Tibial nerve (tissue), 4 donors: ENCODE results near the gene NKTR. TPM values are rescaled to one million over a fixed set of nuclear protein-coding genes. Genes with fewer than 3 reads are reported as not detected.

Experiments
- DNase-seq, 2 donors: peaks; one replicate each; pipeline ENCODE4 v3.0.0-alpha.2; 2019; ENCODE audit warnings: low spot score in 2 of 2
- H3K27ac ChIP-seq, 4 donors: fragments of 200-600 bp; sonication (generic) in 3 of 4; one replicate each; pipeline ENCODE4 v1.5.1; 2017 to 2019; ENCODE audit warnings: mild to moderate bottlenecking in 1 of 4
- H3K27me3 ChIP-seq, 2 donors: fragments of 200-600 bp; sonication (generic) in 1 of 2; one replicate each; pipeline versions ENCODE4 v1.5.1 to v1.6.0; 2017 to 2019
- H3K36me3 ChIP-seq, 3 donors: fragments of 200-600 bp; sonication (generic); one replicate each; pipeline ENCODE4 v1.5.1; 2018 to 2019
- H3K4me1 ChIP-seq, 4 donors: fragments of 200-600 bp; sonication (generic) in 3 of 4; one replicate each; pipeline ENCODE4 v1.5.1; 2017 to 2019
- H3K4me3 ChIP-seq, 4 donors: fragments of 200-600 bp; sonication (generic) in 3 of 4; one replicate each; pipeline ENCODE4 v1.5.1; 2017 to 2019; ENCODE audit warnings: mild to moderate bottlenecking in 1 of 4, moderate library complexity in 1 of 4
- H3K9me3 ChIP-seq, 4 donors: fragments of 200-600 bp; sonication (generic) in 3 of 4; one replicate each; pipeline ENCODE4 v1.5.1; 2017 to 2019
- CTCF ChIP-seq, 5 experiments: fragments of 200-600 bp in 3 of 5; fragments of 450-650 bp in 2 of 5; sonication (generic) in 3 of 5; IDR thresholded peaks; one replicate each; pipeline ENCODE4 v1.5.1; 2016 to 2019; ENCODE audit warnings: antibody characterized with exemption in 5 of 5, mild to moderate bottlenecking in 3 of 5, moderate library complexity in 2 of 5
- EP300 ChIP-seq, 2 donors: sonication (generic); formaldehyde crosslinking; IDR thresholded peaks; one replicate each; pipeline ENCODE4 v1.6.1; 2017; ENCODE audit warnings: antibody characterized with exemption in 2 of 2, mild to moderate bottlenecking in 1 of 2
- POLR2A ChIP-seq, 2 donors: fragments of 450-650 bp; IDR thresholded peaks; one replicate each; pipeline ENCODE4 v1.6.1; 2017; ENCODE audit warnings: antibody characterized with exemption in 2 of 2, mild to moderate bottlenecking in 2 of 2, moderate library complexity in 2 of 2
- WGBS, 2 donors: methylation state at CpG; one replicate each; pipeline ENCODE4 v1.1.5; 2018; 5-methylcytosine and 5-hydroxymethylcytosine counted together
- total RNA-seq, 4 donors: library from RNA; depleted of rRNA; stranded (reverse); fragments of >200 nt; gene quantifications; one replicate each; pipeline ENCODE4 v1.1.0, GENCODE V29; 2016

Gene NKTR
- total RNA-seq, 4 donors from 2014 or later, result 122 to 175 (median 146) TPM

DNA sequence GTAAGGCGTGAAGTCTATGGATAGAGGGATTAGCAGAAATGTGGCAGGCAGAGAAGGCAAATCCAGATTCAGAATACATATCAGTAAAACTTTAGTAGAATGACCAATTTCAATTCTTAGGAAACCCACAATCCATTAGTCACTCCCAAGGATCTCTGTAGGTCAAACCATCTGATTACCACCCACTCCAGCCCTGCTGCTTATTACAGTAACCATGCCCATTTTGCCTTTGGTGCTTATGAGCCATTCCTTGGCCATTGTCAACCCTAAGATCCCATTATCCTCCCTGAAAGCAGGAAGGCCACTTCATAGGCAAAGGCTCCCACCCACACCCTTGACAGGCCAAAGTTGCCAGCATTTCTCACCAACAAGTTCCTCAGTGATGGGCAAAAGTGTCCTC is 79.8 kb downstream of the NKTR start:
- WGBS, 2 donors, result 89 to 95% methylated on average over 1 of the region's 1 CpG
- H3K27ac ChIP-seq, result peak overlapping the region in 1 of 4 donors; percentile 62
- TF ChIP-seq POLR2A (IDR thresholded peaks at IDR 0.05) (no peak), EP300 (IDR thresholded peaks at IDR 0.05) (no peak), CTCF (IDR thresholded peaks at IDR 0.05) (no peak)
- DNase-seq, result no peak
- no peaks in the 10 kb centered on the region for H3K36me3 ChIP-seq
- H3K4me3 ChIP-seq, result no peak overlapping the region
- H3K4me1 ChIP-seq, result peaks cover 0 to 19% (median 10%) of the 10 kb centered on the region in 4 donors
- H3K27me3 ChIP-seq, result no peaks in the 10 kb centered on the region
- peaks cover 0 to 26% (median 0%) of the 10 kb centered on the region in 4 donors for H3K9me3 ChIP-seq

DNA sequence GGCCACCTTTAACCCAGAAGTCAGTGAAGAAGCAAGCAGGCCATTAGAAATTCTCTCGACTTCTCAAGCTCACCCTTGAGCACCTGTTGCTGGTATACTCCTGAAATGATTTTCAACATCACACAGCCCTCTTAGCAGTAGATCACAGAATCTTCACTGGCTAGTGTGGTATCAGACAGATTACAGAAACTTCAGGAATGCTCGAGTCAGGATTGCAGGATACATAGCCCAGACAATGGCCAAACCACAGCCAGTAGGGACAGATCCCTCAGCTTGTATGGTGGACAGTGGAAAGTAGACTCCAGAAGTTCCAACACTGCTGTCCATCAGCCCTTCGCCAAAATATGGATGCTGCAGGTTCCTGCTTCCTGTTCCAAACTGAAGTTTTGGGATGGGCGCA is 80.3 kb downstream of the NKTR start:
- 89 to 93% methylated on average over 4 of the region's 4 CpGs for WGBS, 2 donors
- no peak for DNase-seq
- Histone ChIP-seq H3K27me3 (peaks cover 0 to 2% of the 10 kb centered on the region in 2 donors), H3K9me3 (peaks cover 0 to 23% (median 0%) of the 10 kb centered on the region in 4 donors), H3K27ac (peak overlapping the region in 1 of 4 donors; percentile 62), H3K4me3 (no peak overlapping the region), H3K4me1 (peaks cover 0 to 24% (median 10%) of the 10 kb centered on the region in 4 donors), H3K36me3 (no peaks in the 10 kb centered on the region)
- TF ChIP-seq POLR2A (IDR thresholded peaks at IDR 0.05) (no peak), CTCF (IDR thresholded peaks at IDR 0.05) (no peak), EP300 (IDR thresholded peaks at IDR 0.05) (no peak)

DNA sequence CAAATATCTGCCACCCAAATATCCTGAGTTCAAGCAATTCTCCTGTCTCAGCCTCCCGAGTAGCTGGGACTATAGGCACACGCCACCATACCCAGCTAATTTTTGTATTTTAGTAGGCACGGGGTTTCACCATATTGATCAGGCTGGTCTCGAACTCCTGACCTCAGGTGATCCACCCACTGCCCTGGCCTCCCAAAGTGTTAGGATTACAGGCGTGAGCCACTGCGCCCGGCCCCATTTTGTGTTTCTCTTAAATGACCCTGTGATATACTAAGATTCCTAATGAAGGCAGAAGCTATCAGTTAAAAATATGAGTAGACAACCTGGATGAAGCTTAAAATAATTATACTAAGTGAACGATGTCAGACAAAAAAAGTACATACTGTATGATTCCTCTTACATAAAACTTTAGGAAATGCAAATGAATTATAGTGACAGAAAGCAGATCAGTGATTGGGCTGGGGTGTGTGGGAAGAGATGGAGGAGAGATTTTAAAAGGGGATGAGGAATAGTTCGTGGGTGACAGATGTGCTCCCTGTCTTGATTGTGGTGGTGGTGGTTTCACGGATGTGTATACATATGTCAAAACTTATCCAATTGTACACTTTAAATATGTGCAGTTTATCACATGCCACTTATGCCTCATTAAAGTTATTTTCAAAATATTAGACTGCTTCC is 81.0 kb downstream of the NKTR start:
- Histone ChIP-seq H3K36me3 (no peaks in the 10 kb centered on the region), H3K9me3 (peaks cover 0 to 17% (median 0%) of the 10 kb centered on the region in 4 donors), H3K4me3 (no peak overlapping the region), H3K27ac (peak overlapping the region in 2 of 4 donors; percentile 9 to 23), H3K4me1 (peaks cover 0 to 30% (median 10%) of the 10 kb centered on the region in 4 donors), H3K27me3 (peaks cover 0 to 3% of the 10 kb centered on the region in 2 donors)
- DNase-seq, result no peak
- no peak for TF ChIP-seq EP300 (IDR thresholded peaks at IDR 0.05)
- no peak for TF ChIP-seq POLR2A (IDR thresholded peaks at IDR 0.05)
- no peak for TF ChIP-seq CTCF (IDR thresholded peaks at IDR 0.05)
- 88 to 89% methylated on average over 10 of the region's 10 CpGs for WGBS, 2 donors

- Histone ChIP-seq H3K27me3 (peaks cover 0 to 3% of the 10 kb centered on the region in 2 donors), H3K27ac (peak overlapping the region in 2 of 4 donors; percentile 46 to 80), H3K4me1 (peaks cover 0 to 30% (median 10%) of the 10 kb centered on the region in 4 donors), H3K36me3 (no peaks in the 10 kb centered on the region), H3K9me3 (peaks cover 0 to 10% (median 0%) of the 10 kb centered on the region in 4 donors), H3K4me3 (no peak overlapping the region)
- no peak for DNase-seq
- TF ChIP-seq CTCF (IDR thresholded peaks at IDR 0.05), result no peak
- no peak for TF ChIP-seq EP300 (IDR thresholded peaks at IDR 0.05)
- no peak for TF ChIP-seq POLR2A (IDR thresholded peaks at IDR 0.05)
- WGBS, 2 donors, result 60 to 63% methylated on average over 12 of the region's 12 CpGs
Measured at GRCh38 chr3:42682301-42683070, 82.0 kb downstream of the NKTR start.
